Measurements from ENCODE around the gene ADARB1. TPM values are rescaled to one million over a fixed set of nuclear protein-coding genes. Genes with fewer than 3 reads are reported as not detected.

ADARB1 gene
- polyA plus RNA-seq, 3 donors = 0.40 to 2.6 (median 1.0) TPM

DNA sequence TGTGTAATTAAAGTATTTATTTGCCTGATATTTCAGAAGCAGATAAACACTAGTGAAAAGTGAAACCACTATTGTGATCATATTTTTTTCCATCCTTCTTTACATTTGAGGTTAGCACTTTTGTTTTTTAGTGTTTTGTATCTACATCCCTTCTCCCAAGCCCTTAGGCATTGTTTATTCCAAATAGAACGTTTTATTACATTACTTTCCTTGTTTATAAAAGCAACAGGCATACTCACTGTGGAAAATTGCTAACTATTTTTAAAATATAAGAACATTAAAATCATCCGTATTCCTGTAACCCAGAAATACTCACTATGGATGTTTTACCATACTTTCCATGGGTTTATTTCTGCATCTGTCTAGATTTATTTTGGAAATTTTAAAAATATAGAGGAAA is 109.5 kb downstream of the ADARB1 start:
- Mint-ChIP-seq H3K36me3 (peaks cover 36 to 57% of the 10 kb centered on the region in 2 donors), H3K27ac (no peak overlapping the region), H3K27me3 (ENCODE audit: low read depth in 3 of 3) (peaks cover 0 to 1% (median 0%) of the 10 kb centered on the region in 3 donors), H3K4me1 (no peaks in the 10 kb centered on the region), H3K9me3 (peaks cover 20 to 32% (median 25%) of the 10 kb centered on the region in 7 donors), H3K4me3 (no peak overlapping the region)
- H3K9ac ChIP-seq (ENCODE audit: insufficient read depth, low read length, poor library complexity, severe bottlenecking) = no peak overlapping the region
- no peaks in the 10 kb centered on the region for H3K27me3 ChIP-seq (ENCODE audit: control insufficient read depth in 2 of 2, insufficient read depth in 2 of 2, low read length in 2 of 2)
- H3K4me1 ChIP-seq (ENCODE audit: control insufficient read depth in 1 of 2, insufficient read depth in 2 of 2, low read length in 2 of 2) = no peaks in the 10 kb centered on the region
- intact Hi-C loops (cut with micrococcal nuclease) = no loop called here
- WGBS (ENCODE audit: insufficient coverage) = no CpG with 5 or more reads among the region's 2 CpGs
- TF ChIP-seq, protein P1, sequence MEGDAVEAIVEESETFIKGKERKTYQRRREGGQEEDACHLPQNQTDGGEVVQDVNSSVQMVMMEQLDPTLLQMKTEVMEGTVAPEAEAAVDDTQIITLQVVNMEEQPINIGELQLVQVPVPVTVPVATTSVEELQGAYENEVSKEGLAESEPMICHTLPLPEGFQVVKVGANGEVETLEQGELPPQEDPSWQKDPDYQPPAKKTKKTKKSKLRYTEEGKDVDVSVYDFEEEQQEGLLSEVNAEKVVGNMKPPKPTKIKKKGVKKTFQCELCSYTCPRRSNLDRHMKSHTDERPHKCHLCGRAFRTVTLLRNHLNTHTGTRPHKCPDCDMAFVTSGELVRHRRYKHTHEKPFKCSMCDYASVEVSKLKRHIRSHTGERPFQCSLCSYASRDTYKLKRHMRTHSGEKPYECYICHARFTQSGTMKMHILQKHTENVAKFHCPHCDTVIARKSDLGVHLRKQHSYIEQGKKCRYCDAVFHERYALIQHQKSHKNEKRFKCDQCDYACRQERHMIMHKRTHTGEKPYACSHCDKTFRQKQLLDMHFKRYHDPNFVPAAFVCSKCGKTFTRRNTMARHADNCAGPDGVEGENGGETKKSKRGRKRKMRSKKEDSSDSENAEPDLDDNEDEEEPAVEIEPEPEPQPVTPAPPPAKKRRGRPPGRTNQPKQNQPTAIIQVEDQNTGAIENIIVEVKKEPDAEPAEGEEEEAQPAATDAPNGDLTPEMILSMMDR (IDR thresholded peaks at IDR 0.05) = no peak
- H4K20me1 ChIP-seq (ENCODE audit: insufficient read depth, low read length) = no peaks in the 10 kb centered on the region
- DNase-seq = no peak
- H3K36me3 ChIP-seq (replicated peaks in 1 of 2; ENCODE audit: control insufficient read depth in 1 of 2, insufficient read depth in 2 of 2, low read length in 2 of 2) = peaks cover 15 to 38% of the 10 kb centered on the region in 2 donors
- no peak overlapping the region for H3K4me3 ChIP-seq (replicated peaks in 1 of 3; ENCODE audit: low read depth in 2 of 3, low read length in 3 of 3)
- H3K9me3 ChIP-seq (replicated peaks in 1 of 2; ENCODE audit: control insufficient read depth in 1 of 2, insufficient read depth in 1 of 2, low read length in 2 of 2) = peaks cover 15 to 29% of the 10 kb centered on the region in 2 donors
- no peaks in the 10 kb centered on the region for H3K79me2 ChIP-seq (ENCODE audit: insufficient read depth, low read length)
- H3K4me2 ChIP-seq (replicated peaks; ENCODE audit: extremely low read depth, low read length, poor library complexity, severe bottlenecking) = no peak overlapping the region
- no peak overlapping the region for H2AFZ ChIP-seq (ENCODE audit: insufficient read depth, low read depth, low read length, poor library complexity, severe bottlenecking)
- no peak overlapping the region for H3K27ac ChIP-seq (ENCODE audit: low read depth in 1 of 2, low read length in 2 of 2)

DNA sequence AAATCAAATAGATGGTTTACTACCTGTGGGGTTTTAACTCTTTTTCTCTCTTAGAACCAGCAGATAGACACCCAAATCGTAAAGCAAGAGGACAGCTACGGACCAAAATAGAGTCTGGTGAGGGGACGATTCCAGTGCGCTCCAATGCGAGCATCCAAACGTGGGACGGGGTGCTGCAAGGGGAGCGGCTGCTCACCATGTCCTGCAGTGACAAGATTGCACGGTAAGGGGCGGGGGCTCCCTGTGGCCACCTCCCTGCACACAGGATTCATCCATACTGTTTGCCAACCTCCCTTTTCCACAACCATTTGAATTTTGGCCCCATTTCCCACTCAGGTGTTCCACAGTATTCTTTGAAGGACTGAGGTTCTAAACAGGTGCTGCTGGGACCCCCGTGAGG is 110.5 kb downstream of the ADARB1 start:
- H3K36me3 ChIP-seq (replicated peaks in 1 of 2; ENCODE audit: control insufficient read depth in 1 of 2, insufficient read depth in 2 of 2, low read length in 2 of 2) = peaks cover 15 to 44% of the 10 kb centered on the region in 2 donors
- H3K9me3 ChIP-seq (replicated peaks in 1 of 2; ENCODE audit: control insufficient read depth in 1 of 2, insufficient read depth in 1 of 2, low read length in 2 of 2) = peaks cover 16 to 39% of the 10 kb centered on the region in 2 donors
- no peak overlapping the region for H3K4me3 ChIP-seq (replicated peaks in 1 of 3; ENCODE audit: low read depth in 2 of 3, low read length in 3 of 3)
- Mint-ChIP-seq H3K36me3 (peaks cover 42 to 65% of the 10 kb centered on the region in 2 donors), H3K27me3 (ENCODE audit: low read depth in 3 of 3) (no peaks in the 10 kb centered on the region), H3K9me3 (peaks cover 23 to 40% (median 32%) of the 10 kb centered on the region in 7 donors), H3K27ac (no peak overlapping the region), H3K4me1 (no peaks in the 10 kb centered on the region), H3K4me3 (no peak overlapping the region)
- H3K4me2 ChIP-seq (replicated peaks; ENCODE audit: extremely low read depth, low read length, poor library complexity, severe bottlenecking) = no peak overlapping the region
- H3K27ac ChIP-seq (ENCODE audit: low read depth in 1 of 2, low read length in 2 of 2) = no peak overlapping the region
- H3K4me1 ChIP-seq (ENCODE audit: control insufficient read depth in 1 of 2, insufficient read depth in 2 of 2, low read length in 2 of 2) = no peaks in the 10 kb centered on the region
- DNase-seq = no peak
- 99% methylated on average over 9 of the region's 11 CpGs for WGBS (ENCODE audit: insufficient coverage)
- no peak overlapping the region for H2AFZ ChIP-seq (ENCODE audit: insufficient read depth, low read depth, low read length, poor library complexity, severe bottlenecking)
- no peak overlapping the region for H3K9ac ChIP-seq (ENCODE audit: insufficient read depth, low read length, poor library complexity, severe bottlenecking)
- no peaks in the 10 kb centered on the region for H3K27me3 ChIP-seq (ENCODE audit: control insufficient read depth in 2 of 2, insufficient read depth in 2 of 2, low read length in 2 of 2)
- TF ChIP-seq, protein P1 (IDR thresholded peaks at IDR 0.05) = no peak
- H3K79me2 ChIP-seq (ENCODE audit: insufficient read depth, low read length) = no peaks in the 10 kb centered on the region
- no peaks in the 10 kb centered on the region for H4K20me1 ChIP-seq (ENCODE audit: insufficient read depth, low read length)
- intact Hi-C loops (cut with micrococcal nuclease) = no loop called here

Measured in CD14-positive monocyte (primary cell).